GM03348 (cell line): ENCODE results near the gene LRRC61.
"Not testable (repeated sequence)": the region's sequence is repeated elsewhere in the genome, so short reads cannot be mapped to it uniquely, and the experiment has no call there.

Experiments used
- DNase-seq: peaks from one replicate; pipeline ENCODE4 v3.0.0; 2012; ENCODE audit warnings: low spot score

Gene LRRC61

DNA sequence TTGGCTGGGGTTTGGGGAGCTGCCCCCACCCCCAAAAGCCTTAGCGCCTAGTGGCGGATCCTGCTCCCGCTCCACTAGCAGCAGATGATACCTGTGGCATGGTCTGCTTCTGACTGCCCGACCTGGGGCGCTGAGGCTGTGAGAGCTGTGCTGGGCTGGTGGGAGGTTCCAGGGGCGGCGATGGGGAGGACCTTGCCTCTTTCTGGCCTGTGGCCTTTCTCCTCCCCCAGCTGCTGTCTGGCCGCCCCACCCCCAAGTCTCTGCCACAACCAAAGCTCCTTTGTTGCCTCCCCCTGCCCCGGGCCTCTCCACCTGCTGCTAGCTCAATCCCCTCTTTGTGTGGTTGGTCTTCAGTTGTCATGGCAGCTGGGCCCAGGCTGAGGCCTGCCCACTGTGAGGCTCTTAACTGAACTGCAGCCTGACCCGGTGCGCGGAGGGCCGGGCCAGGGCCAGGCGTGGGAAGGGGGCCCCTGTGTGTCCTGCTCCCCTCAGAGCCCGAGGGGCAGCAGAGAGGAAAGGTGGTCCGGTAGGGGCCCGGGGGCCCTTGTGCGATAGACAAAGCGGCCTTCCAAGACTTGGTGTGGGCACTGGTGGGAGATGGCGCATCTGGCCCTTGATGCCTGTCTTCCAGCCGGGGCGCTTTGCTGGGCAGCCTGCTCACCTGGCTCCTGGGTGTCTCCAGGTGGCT is 60.7 kb downstream of the LRRC61 start:
- DNase-seq: no peak

DNA sequence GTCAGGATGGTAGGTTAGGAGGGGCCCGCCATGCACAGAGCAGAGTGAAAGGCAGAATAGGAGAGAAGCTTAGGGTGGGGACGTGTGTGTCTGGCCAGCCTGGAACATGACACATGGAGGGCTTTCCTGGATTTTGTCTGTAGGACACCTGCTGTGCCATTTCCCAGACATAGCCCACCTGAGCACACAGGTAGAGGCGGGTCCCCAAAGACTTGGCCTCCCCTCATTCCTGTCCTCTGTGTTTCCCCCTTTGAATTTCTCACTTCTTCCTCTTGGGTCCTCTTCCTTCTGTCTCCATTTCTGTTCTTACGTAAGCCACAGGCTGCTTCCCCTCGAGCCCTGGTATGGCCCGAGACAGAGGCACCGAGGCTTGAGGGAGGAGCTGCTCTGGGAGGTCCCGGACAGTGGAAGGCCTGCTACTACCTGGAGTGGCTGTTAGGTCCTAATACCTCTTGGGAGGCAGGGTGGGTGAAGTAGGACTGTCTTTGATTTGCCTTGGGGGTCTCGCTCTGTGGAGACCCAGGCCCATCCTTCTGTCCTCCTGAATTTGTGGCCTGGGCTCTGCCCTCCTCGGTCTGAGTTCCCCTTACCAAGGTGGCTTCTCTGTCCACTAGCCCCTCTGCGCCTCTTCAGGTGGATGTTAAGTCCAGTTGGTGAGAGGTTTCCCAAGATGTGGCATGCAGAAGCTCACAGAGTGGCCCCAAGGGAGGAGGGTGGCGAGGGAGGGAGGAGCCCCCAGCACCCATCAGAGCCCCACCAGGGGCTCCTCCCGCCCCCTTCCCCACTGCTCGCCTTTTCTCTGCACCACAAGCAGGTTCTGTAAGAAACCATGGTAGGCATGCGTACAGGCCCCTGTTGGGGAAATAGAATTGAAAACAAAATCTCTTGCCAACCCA is 61.5 kb downstream of the LRRC61 start:
- DNase-seq: no peak

DNA sequence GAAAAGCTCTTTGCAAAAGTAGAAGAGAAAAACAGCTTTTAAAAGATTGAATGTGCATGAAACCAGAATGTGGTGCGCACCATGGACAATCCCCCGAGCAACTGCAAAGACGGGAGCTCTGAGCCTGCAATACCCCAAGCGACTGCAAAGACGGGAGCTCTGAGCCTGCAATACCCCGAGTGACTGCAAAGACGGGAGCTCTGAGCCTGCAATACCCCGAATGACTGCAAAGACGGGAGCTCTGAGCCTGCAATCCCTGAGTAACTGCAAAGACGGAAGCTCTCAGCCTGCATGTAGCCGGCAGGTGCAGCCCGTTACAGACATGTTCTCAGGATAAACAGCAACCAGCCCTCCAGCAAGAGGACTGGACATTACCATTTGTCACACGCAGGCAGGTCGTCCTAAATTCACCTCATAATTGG is 62.2 kb downstream of the LRRC61 start:
- DNase-seq: no peak

DNA sequence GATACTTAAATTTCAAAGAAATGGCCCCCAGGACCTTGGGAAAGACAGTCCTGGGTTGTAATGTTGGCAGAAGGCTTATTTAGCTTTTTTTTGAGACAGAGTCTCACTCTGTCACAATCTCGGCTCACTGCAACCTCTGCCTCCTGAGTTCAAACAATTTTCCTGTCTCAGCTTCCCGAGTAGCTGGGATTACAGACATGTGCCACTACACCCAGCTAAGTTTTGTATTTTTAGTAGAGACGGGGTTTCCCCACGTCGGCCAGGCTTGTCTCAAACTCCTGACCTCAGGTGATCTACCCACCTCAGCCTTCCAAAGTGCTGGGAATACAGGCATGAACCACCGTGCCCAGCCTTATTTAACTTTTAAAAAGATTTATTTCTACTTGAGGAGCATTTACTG is 62.7 kb downstream of the LRRC61 start:
- not testable (repeated sequence) for DNase-seq
